ENCODE measurements around the gene ARHGEF3. TPM values are rescaled to one million over a fixed set of nuclear protein-coding genes. Genes with fewer than 3 reads are reported as not detected.
"Not testable (repeated sequence)": the region's sequence is repeated elsewhere in the genome, so short reads cannot be mapped to it uniquely, and the experiment has no call there.

The ARHGEF3 gene
- total and polyA plus RNA-seq, 7 experiments from 2014 or later: 78.8 to 99.7 (median 87.0) TPM

DNA sequence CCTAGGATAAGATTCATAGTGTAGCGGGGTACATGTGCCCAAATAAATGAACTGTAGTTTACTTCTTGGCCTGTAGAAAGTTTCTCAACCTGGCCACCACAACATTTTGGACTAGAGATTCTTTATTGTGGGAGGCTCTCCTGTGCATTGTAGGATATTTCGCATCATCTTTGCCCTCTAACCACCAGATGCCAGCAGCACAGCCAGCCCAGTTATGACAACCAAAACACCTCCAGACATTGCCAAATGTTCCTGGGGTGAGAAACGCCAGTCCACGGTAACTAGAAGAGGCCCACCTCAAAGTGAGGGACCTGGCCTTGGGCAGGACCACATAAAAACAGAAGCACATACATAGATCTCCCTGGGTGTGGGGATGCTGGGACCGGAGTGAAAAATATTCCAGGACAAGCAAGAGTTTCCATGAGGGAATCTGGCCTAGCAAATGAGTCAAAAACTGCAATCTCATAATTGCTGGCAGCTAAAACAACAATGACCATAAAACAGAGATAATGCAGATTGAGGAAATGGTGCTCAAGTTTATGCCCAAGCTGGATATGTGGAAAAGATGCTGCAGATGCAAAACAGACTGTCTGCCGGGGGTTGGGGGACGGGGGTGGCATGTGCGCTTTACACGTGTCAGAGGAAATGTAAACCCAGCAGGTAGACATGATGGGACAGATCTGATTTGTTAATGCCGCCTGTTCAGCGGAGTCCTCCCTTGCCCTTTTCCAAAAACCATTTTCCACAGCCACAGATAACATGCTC, 39.7 kb downstream of the ARHGEF3 start:
- Mint-ChIP-seq H3K4me1 (peaks cover 55 to 94% (median 85%) of the 10 kb centered on the region in 7 donors), H3K4me3 (peak overlapping the region in 2 of 10 donors; percentile 8 to 32), H3K9me3 (peaks cover 0 to 3% (median 0%) of the 10 kb centered on the region in 11 donors), H3K36me3 (peaks cover 0 to 57% (median 30%) of the 10 kb centered on the region in 5 donors), H3K27ac (peak overlapping the region in 8 of 9 donors; percentile 46 to 94 (median 69)), H3K27me3 (no peaks in the 10 kb centered on the region)
- Histone ChIP-seq H3K27me3 (ENCODE audit: control insufficient read depth in 2 of 2, insufficient read depth in 2 of 2, low read length in 2 of 2) (no peaks in the 10 kb centered on the region), H3K4me1 (ENCODE audit: control insufficient read depth in 2 of 2, insufficient read depth in 2 of 2, low read length in 2 of 2) (peaks cover 32 to 33% of the 10 kb centered on the region in 2 donors), H3K9me3 (ENCODE audit: control insufficient read depth in 2 of 3, low read length in 3 of 3) (no peaks in the 10 kb centered on the region), H3K27ac (ENCODE audit: low read depth, low read length) (peak overlapping the region; percentile 10), H3K36me3 (ENCODE audit: control insufficient read depth in 2 of 3, insufficient read depth in 3 of 3, low read length in 3 of 3) (peaks cover 0 to 26% (median 4%) of the 10 kb centered on the region in 3 experiments), H3K4me3 (ENCODE audit: low read length) (no peak overlapping the region)
- ChIA-PET CTCF (no interaction called here), POLR2A (interaction anchor here (0.7 kb wide), 1 partner anchor 34 kb away, joined by 3 read pairs; no protein-coding TSS in a partner anchor)
- ATAC-seq (no peak), DNase-seq (no peak)
- intact Hi-C loops (cut with micrococcal nuclease): no loop called here

- H3K36me3 Mint-ChIP-seq: peaks cover 4 to 61% (median 33%) of the 10 kb centered on the region in 5 donors
- intact Hi-C loops (cut with micrococcal nuclease): no loop called here
- CTCF ChIA-PET: interaction anchor here (0.9 kb wide), 1 partner anchor 14 kb away, joined by 4 read pairs; no protein-coding TSS in a partner anchor
- no peaks in the 10 kb centered on the region for H3K9me3 ChIP-seq (ENCODE audit: control insufficient read depth in 2 of 3, low read length in 3 of 3)
- no peak overlapping the region for H3K4me3 Mint-ChIP-seq
- peaks cover 25 to 35% of the 10 kb centered on the region in 2 donors for H3K4me1 ChIP-seq (ENCODE audit: control insufficient read depth in 2 of 2, insufficient read depth in 2 of 2, low read length in 2 of 2)
- no peaks in the 10 kb centered on the region for H3K27me3 Mint-ChIP-seq
- H3K4me1 Mint-ChIP-seq: peaks cover 58 to 94% (median 85%) of the 10 kb centered on the region in 7 donors
- ATAC-seq: no peak
- peak overlapping the region; percentile 22 for H3K27ac ChIP-seq (ENCODE audit: low read depth, low read length)
- POLR2A ChIA-PET: interaction anchor here (0.6 to 1.7 kb wide), 6 partner anchors 18 to 153 kb away, joined by 3 to 5 read pairs (median 4); no protein-coding TSS in a partner anchor
- DNase-seq: no peak
- no peak overlapping the region for H3K4me3 ChIP-seq (ENCODE audit: low read length)
- peak overlapping the region in 7 of 9 donors; percentile 63 to 94 (median 76) for H3K27ac Mint-ChIP-seq
- H3K36me3 ChIP-seq (ENCODE audit: control insufficient read depth in 2 of 3, insufficient read depth in 3 of 3, low read length in 3 of 3): peaks cover 0 to 16% (median 4%) of the 10 kb centered on the region in 3 experiments
- no peaks in the 10 kb centered on the region for H3K27me3 ChIP-seq (ENCODE audit: control insufficient read depth in 2 of 2, insufficient read depth in 2 of 2, low read length in 2 of 2)
- H3K9me3 Mint-ChIP-seq: peaks cover 0 to 3% (median 0%) of the 10 kb centered on the region in 11 donors
Measured at GRCh38 chr3:56761023-56761422, 40.7 kb downstream of the ARHGEF3 start.

DNA sequence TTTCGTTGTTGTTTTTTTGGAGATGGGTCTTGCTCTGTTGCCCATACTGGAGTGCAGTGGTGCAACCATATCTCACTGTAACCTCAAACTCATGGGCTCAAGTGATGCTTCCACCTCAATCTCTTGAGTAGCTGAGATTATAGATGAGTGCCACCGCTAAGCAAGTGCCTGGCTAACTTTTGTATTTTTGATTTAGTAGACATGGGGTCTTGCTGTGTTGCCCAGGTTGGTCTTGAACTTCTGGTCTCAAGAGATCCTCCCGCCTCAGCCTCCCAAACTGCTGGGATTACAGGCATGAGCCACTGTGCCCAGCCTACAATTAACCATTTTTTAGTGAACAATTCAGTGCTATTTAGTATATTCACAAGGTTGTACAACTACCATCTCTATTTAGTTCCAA, 42.2 kb downstream of the ARHGEF3 start:
- Histone ChIP-seq H3K27ac (ENCODE audit: low read depth, low read length) (peak overlapping the region; percentile 51), H3K4me1 (ENCODE audit: control insufficient read depth in 2 of 2, insufficient read depth in 2 of 2, low read length in 2 of 2) (peaks cover 37 to 38% of the 10 kb centered on the region in 2 donors), H3K27me3 (ENCODE audit: control insufficient read depth in 2 of 2, insufficient read depth in 2 of 2, low read length in 2 of 2) (no peaks in the 10 kb centered on the region), H3K36me3 (ENCODE audit: control insufficient read depth in 2 of 3, insufficient read depth in 3 of 3, low read length in 3 of 3) (peaks cover 0 to 7% (median 0%) of the 10 kb centered on the region in 3 experiments), H3K9me3 (ENCODE audit: control insufficient read depth in 2 of 3, low read length in 3 of 3) (no peaks in the 10 kb centered on the region), H3K4me3 (ENCODE audit: low read length) (no peak overlapping the region)
- no peak for DNase-seq
- peak overlapping the region; percentile 55 to 94 (median 89) for H3K27ac Mint-ChIP-seq
- POLR2A ChIA-PET: interaction anchor here (0.7 to 1.7 kb wide), 2 partner anchors 40 to 49 kb away, joined by 3 to 18 read pairs; no protein-coding TSS in a partner anchor
- H3K36me3 Mint-ChIP-seq: peaks cover 9 to 66% (median 38%) of the 10 kb centered on the region in 5 donors
- peaks cover 57 to 94% (median 88%) of the 10 kb centered on the region in 7 donors for H3K4me1 Mint-ChIP-seq
- peaks cover 0 to 3% (median 0%) of the 10 kb centered on the region in 11 donors for H3K9me3 Mint-ChIP-seq
- CTCF ChIA-PET: interaction anchor here (1.6 kb wide), 1 partner anchor 42 kb away, joined by 4 read pairs; the partner anchor contains the start of gene ARHGEF3
- H3K27me3 Mint-ChIP-seq: no peaks in the 10 kb centered on the region
- intact Hi-C loops (cut with micrococcal nuclease): loop anchor here in 1 of 2 donors (5.0 kb wide), 1 partner anchor 37 kb away; no protein-coding TSS in a partner anchor
- ATAC-seq: no peak
- H3K4me3 Mint-ChIP-seq: peak overlapping the region; percentile 35 to 78 (median 58)

- H3K4me1 Mint-ChIP-seq: peaks cover 62 to 94% (median 89%) of the 10 kb centered on the region in 7 donors
- ChIA-PET CTCF (interaction anchor here (0.6 to 1.6 kb wide), 6 partner anchors 32 to 213 kb away, joined by 3 to 6 read pairs (median 4); partner anchors contain the start of gene ARHGEF3), POLR2A (interaction anchor here (0.8 to 1.7 kb wide), 5 partner anchors 16 to 41 kb away, joined by 3 to 18 read pairs (median 3); no protein-coding TSS in a partner anchor)
- no peaks in the 10 kb centered on the region for H3K27me3 Mint-ChIP-seq
- Histone ChIP-seq H3K9me3 (ENCODE audit: control insufficient read depth in 2 of 3, low read length in 3 of 3) (no peaks in the 10 kb centered on the region), H3K36me3 (ENCODE audit: control insufficient read depth in 2 of 3, insufficient read depth in 3 of 3, low read length in 3 of 3) (peaks cover 0 to 6% (median 3%) of the 10 kb centered on the region in 3 experiments), H3K4me3 (ENCODE audit: low read length) (no peak overlapping the region), H3K27me3 (ENCODE audit: control insufficient read depth in 2 of 2, insufficient read depth in 2 of 2, low read length in 2 of 2) (no peaks in the 10 kb centered on the region), H3K27ac (ENCODE audit: low read depth, low read length) (peak overlapping the region; percentile 51), H3K4me1 (ENCODE audit: control insufficient read depth in 2 of 2, insufficient read depth in 2 of 2, low read length in 2 of 2) (peaks cover 44 to 47% of the 10 kb centered on the region in 2 donors)
- DNase-seq: peak in 3 of 9 donors; percentile 7 to 37 (median 27)
- peaks cover 0 to 3% (median 0%) of the 10 kb centered on the region in 11 donors for H3K9me3 Mint-ChIP-seq
- peak; percentile 75 for ATAC-seq
- peak overlapping the region; percentile 78 to 94 (median 89) for H3K27ac Mint-ChIP-seq
- H3K4me3 Mint-ChIP-seq: peak overlapping the region; percentile 34 to 83 (median 67)
- H3K36me3 Mint-ChIP-seq: peaks cover 9 to 69% (median 36%) of the 10 kb centered on the region in 5 donors
- intact Hi-C loops (cut with micrococcal nuclease): loop anchor here (1.0 to 5.0 kb wide), 3 partner anchors 25 to 36 kb away; no protein-coding TSS in a partner anchor
Measured at GRCh38 chr3:56758539-56758981, 43.2 kb downstream of the ARHGEF3 start.

DNA sequence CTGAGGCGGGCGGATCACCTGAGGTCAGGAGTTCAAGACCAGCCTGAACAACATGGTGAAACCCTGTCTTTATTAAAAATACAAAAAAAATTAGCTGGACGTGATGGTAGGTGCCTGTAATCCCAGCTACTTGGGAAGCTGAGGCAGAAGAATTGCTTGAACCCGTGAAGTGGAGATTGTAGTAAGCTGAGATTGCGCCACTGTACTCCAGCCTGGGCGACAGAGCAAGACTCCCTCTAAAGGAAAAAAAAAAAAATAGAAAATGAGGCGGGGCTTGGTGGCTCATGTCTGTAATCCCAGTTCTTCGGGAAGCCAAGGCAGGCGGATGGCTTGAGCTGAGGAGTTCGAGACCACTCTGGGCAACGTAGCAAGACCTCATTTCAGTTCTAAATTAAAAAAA, 43.7 kb downstream of the ARHGEF3 start:
- peak overlapping the region in 7 of 9 donors; percentile 78 to 94 (median 89) for H3K27ac Mint-ChIP-seq
- not testable (repeated sequence) for DNase-seq; ATAC-seq; H3K27me3 ChIP-seq (ENCODE audit: control insufficient read depth in 2 of 2, insufficient read depth in 2 of 2, low read length in 2 of 2); H3K27me3 Mint-ChIP-seq; H3K36me3 ChIP-seq (ENCODE audit: control insufficient read depth in 2 of 3, insufficient read depth in 3 of 3, low read length in 3 of 3); H3K9me3 Mint-ChIP-seq; H3K4me3 ChIP-seq (ENCODE audit: low read length); H3K9me3 ChIP-seq (ENCODE audit: control insufficient read depth in 2 of 3, low read length in 3 of 3)
- Histone ChIP-seq H3K4me1 (ENCODE audit: control insufficient read depth in 2 of 2, insufficient read depth in 2 of 2, low read length in 2 of 2) (peaks cover 49 to 50% of the 10 kb centered on the region in 2 donors), H3K27ac (ENCODE audit: low read depth, low read length) (peak overlapping the region; percentile 51)
- peaks cover 64 to 94% (median 91%) of the 10 kb centered on the region in 7 donors for H3K4me1 Mint-ChIP-seq
- ChIA-PET CTCF (interaction anchor here (0.6 to 1.6 kb wide), 5 partner anchors 32 to 56 kb away, joined by 3 to 6 read pairs (median 4); partner anchors contain the start of gene ARHGEF3), POLR2A (interaction anchor here (0.8 to 7.1 kb wide), 6 partner anchors 17 to 42 kb away, joined by 3 to 115 read pairs (median 4); partner anchors contain the start of gene ARHGEF3)
- intact Hi-C loops (cut with micrococcal nuclease): loop anchor here (1.0 to 5.0 kb wide), 3 partner anchors 25 to 36 kb away; no protein-coding TSS in a partner anchor
- peak overlapping the region in 3 of 10 donors; percentile 35 to 83 (median 54) for H3K4me3 Mint-ChIP-seq
- H3K36me3 Mint-ChIP-seq: peaks cover 9 to 75% (median 41%) of the 10 kb centered on the region in 5 donors

All from naive thymus-derived CD4-positive, alpha-beta T cell (primary cell).